ENCODE measurements around the gene SMC6. TPM values are rescaled to one million over a fixed set of nuclear protein-coding genes. Genes with fewer than 3 reads are reported as not detected.

SMC6 gene
- polyA plus RNA-seq, 1 donor: 26.7 TPM

DNA sequence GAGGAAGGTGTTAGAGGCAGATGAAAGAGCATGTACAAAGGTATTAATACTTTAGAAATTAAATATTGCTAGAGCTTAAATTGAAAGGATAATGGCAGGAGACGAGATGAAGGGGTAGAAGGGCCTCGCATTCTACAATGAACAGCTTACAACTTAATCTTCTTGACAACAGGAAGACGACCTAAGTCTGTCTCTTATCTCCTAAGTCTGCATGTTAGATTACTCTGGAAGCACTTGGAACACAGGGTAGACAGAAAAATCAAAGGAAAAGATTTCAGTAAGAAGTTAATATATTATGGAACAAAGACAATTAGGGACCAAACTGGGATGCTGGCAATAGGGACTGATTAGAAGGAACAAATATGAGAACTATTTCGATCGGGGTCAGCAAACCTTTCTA, 34.9 kb downstream of the SMC6 start:
- no peak overlapping the region for H3K27ac ChIP-seq (ENCODE audit: low read length)
- no peaks in the 10 kb centered on the region for H3K27me3 ChIP-seq (ENCODE audit: control insufficient read depth, insufficient read depth, low read length)
- no peak overlapping the region for H3K4me3 ChIP-seq (ENCODE audit: low read length)
- H3K4me1 ChIP-seq (ENCODE audit: control insufficient read depth, insufficient read depth, low read length): no peaks in the 10 kb centered on the region
- no peak for DNase-seq
- WGBS (ENCODE audit: insufficient coverage, low lambda C conversion rate): no CpG with 5 or more reads among the region's 5 CpGs
- no peaks in the 10 kb centered on the region for H3K9me3 ChIP-seq (ENCODE audit: control insufficient read depth, low read depth, low read length)
- H3K36me3 ChIP-seq (ENCODE audit: control insufficient read depth, insufficient read depth, low read length): peaks cover 46% of the 10 kb centered on the region

GRCh38 chr2:17717666-17718065, 35.9 kb downstream of the SMC6 start:
- Histone ChIP-seq H3K4me3 (ENCODE audit: low read length) (no peak overlapping the region), H3K27ac (ENCODE audit: low read length) (no peak overlapping the region), H3K4me1 (ENCODE audit: control insufficient read depth, insufficient read depth, low read length) (no peaks in the 10 kb centered on the region), H3K27me3 (ENCODE audit: control insufficient read depth, insufficient read depth, low read length) (no peaks in the 10 kb centered on the region), H3K9me3 (ENCODE audit: control insufficient read depth, low read depth, low read length) (no peaks in the 10 kb centered on the region), H3K36me3 (ENCODE audit: control insufficient read depth, insufficient read depth, low read length) (peaks cover 48% of the 10 kb centered on the region)
- DNase-seq: no peak
- WGBS (ENCODE audit: insufficient coverage, low lambda C conversion rate): 100% methylated on average over 2 of the region's 4 CpGs

DNA sequence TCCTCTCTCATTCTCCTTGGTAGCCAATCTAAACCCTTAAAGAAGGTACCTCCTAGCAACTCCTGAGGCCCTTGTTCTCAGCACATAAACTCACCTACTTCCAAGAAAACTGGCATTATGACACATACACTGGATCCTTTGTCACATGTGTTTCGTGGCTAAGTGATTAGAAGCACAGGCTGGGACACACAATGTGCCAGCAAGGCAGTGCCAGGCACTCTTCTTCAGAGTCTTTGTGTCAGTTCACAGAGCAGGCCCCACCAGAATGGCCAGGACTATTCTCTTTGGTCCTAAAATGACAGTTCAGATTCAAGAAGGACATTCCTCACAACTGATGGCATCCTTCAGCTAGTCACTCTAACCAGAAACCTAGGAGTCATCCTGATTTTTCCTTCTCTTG, 40.3 kb downstream of the SMC6 start:
- Histone ChIP-seq H3K4me1 (ENCODE audit: control insufficient read depth, insufficient read depth, low read length) (no peaks in the 10 kb centered on the region), H3K27ac (ENCODE audit: low read length) (no peak overlapping the region), H3K9me3 (ENCODE audit: control insufficient read depth, low read depth, low read length) (no peaks in the 10 kb centered on the region), H3K4me3 (ENCODE audit: low read length) (no peak overlapping the region), H3K27me3 (ENCODE audit: control insufficient read depth, insufficient read depth, low read length) (no peaks in the 10 kb centered on the region), H3K36me3 (ENCODE audit: control insufficient read depth, insufficient read depth, low read length) (peaks cover 47% of the 10 kb centered on the region)
- DNase-seq: no peak
- no CpG with 5 or more reads among the region's 1 CpG for whole genome bisulfite sequencing (ENCODE audit: insufficient coverage, low lambda C conversion rate)

GRCh38 chr2:17710547-17711248, 42.9 kb downstream of the SMC6 start:
- WGBS (ENCODE audit: insufficient coverage, low lambda C conversion rate): 88% methylated on average over 5 of the region's 9 CpGs

GRCh38 chr2:17709897-17710296, 43.7 kb downstream of the SMC6 start:
- DNase-seq: no peak
- Histone ChIP-seq H3K36me3 (ENCODE audit: control insufficient read depth, insufficient read depth, low read length) (peaks cover 46% of the 10 kb centered on the region), H3K9me3 (ENCODE audit: control insufficient read depth, low read depth, low read length) (no peaks in the 10 kb centered on the region), H3K27me3 (ENCODE audit: control insufficient read depth, insufficient read depth, low read length) (no peaks in the 10 kb centered on the region), H3K27ac (ENCODE audit: low read length) (no peak overlapping the region), H3K4me1 (ENCODE audit: control insufficient read depth, insufficient read depth, low read length) (no peaks in the 10 kb centered on the region), H3K4me3 (ENCODE audit: low read length) (no peak overlapping the region)
- no CpG with 5 or more reads among the region's 2 CpGs for WGBS (ENCODE audit: insufficient coverage, low lambda C conversion rate)

More at GRCh38 chr2:17710547-17711248, 42.9 kb downstream of the SMC6 start:
- H3K27me3 ChIP-seq (ENCODE audit: control insufficient read depth, insufficient read depth, low read length): no peaks in the 10 kb centered on the region
- H3K36me3 ChIP-seq (ENCODE audit: control insufficient read depth, insufficient read depth, low read length): peaks cover 42% of the 10 kb centered on the region
- no peak overlapping the region for H3K4me3 ChIP-seq (ENCODE audit: low read length)
- H3K27ac ChIP-seq (ENCODE audit: low read length): no peak overlapping the region
- DNase-seq: no peak
- H3K9me3 ChIP-seq (ENCODE audit: control insufficient read depth, low read depth, low read length): no peaks in the 10 kb centered on the region
- no peaks in the 10 kb centered on the region for H3K4me1 ChIP-seq (ENCODE audit: control insufficient read depth, insufficient read depth, low read length)

GRCh38 chr2:17708501-17708900, 45.1 kb downstream of the SMC6 start:
- DNase-seq: no peak
- no peak overlapping the region for H3K4me3 ChIP-seq (ENCODE audit: low read length)
- H3K9me3 ChIP-seq (ENCODE audit: control insufficient read depth, low read depth, low read length): no peaks in the 10 kb centered on the region
- no peaks in the 10 kb centered on the region for H3K27me3 ChIP-seq (ENCODE audit: control insufficient read depth, insufficient read depth, low read length)
- peaks cover 43% of the 10 kb centered on the region for H3K36me3 ChIP-seq (ENCODE audit: control insufficient read depth, insufficient read depth, low read length)
- WGBS (ENCODE audit: insufficient coverage, low lambda C conversion rate): 100% methylated on average over 1 of the region's 1 CpG
- no peak overlapping the region for H3K27ac ChIP-seq (ENCODE audit: low read length)
- H3K4me1 ChIP-seq (ENCODE audit: control insufficient read depth, insufficient read depth, low read length): no peaks in the 10 kb centered on the region

DNA sequence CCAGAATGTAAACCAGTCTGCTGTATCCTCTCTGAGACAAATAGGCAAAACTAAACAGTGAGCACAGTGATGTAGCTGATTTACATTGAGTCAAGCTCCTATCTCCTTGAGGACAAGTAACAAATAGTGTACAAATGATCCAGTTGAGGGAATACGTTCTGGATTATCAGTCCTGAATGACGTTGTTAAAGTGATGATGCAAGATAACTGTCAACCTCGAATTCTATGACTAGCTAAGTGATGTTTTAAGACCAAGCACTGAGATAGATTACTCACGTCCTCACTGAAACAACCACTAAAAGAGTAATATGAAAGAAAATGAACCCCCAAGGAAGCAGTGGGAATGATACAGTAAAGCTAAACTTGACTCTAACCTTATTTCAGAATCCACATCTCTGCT, 46.8 kb downstream of the SMC6 start:
- Histone ChIP-seq H3K36me3 (ENCODE audit: control insufficient read depth, insufficient read depth, low read length) (peaks cover 40% of the 10 kb centered on the region), H3K4me1 (ENCODE audit: control insufficient read depth, insufficient read depth, low read length) (no peaks in the 10 kb centered on the region), H3K4me3 (ENCODE audit: low read length) (no peak overlapping the region), H3K9me3 (ENCODE audit: control insufficient read depth, low read depth, low read length) (no peaks in the 10 kb centered on the region), H3K27me3 (ENCODE audit: control insufficient read depth, insufficient read depth, low read length) (no peaks in the 10 kb centered on the region), H3K27ac (ENCODE audit: low read length) (no peak overlapping the region)
- no peak for DNase-seq
- WGBS (ENCODE audit: insufficient coverage, low lambda C conversion rate): 100% methylated on average over 1 of the region's 4 CpGs

DNA sequence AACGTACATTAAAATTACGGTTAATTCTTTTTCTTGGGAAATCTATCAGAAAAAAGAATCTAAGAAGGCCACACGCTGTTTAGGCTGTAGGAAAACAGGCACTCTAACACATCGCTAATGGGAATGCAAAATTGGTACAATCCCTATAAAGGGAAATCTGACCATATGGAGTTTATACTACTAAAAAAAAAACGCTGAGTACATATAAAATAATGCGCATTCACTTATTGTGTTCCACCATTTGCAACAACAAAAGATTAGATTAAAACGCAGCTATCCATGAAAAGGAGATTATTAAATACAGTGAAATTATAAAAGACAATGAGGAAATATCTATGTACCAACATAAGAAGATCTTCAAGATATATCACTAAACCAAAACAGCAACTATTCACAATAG, 62.8 kb downstream of the SMC6 start:
- H3K36me3 ChIP-seq (ENCODE audit: control insufficient read depth, insufficient read depth, low read length): peaks cover 21% of the 10 kb centered on the region

GRCh38 chr2:17689010-17689409, 64.6 kb downstream of the SMC6 start:
- Histone ChIP-seq H3K4me1 (ENCODE audit: control insufficient read depth, insufficient read depth, low read length) (no peaks in the 10 kb centered on the region), H3K9me3 (ENCODE audit: control insufficient read depth, low read depth, low read length) (no peaks in the 10 kb centered on the region), H3K4me3 (ENCODE audit: low read length) (no peak overlapping the region), H3K36me3 (ENCODE audit: control insufficient read depth, insufficient read depth, low read length) (peaks cover 16% of the 10 kb centered on the region), H3K27ac (ENCODE audit: low read length) (no peak overlapping the region), H3K27me3 (ENCODE audit: control insufficient read depth, insufficient read depth, low read length) (no peaks in the 10 kb centered on the region)
- WGBS (ENCODE audit: insufficient coverage, low lambda C conversion rate): 100% methylated on average over 2 of the region's 6 CpGs
- no peak for DNase-seq

More for the DNA sequence above, 62.8 kb downstream of the SMC6 start:
- Histone ChIP-seq H3K9me3 (ENCODE audit: control insufficient read depth, low read depth, low read length) (no peaks in the 10 kb centered on the region), H3K4me1 (ENCODE audit: control insufficient read depth, insufficient read depth, low read length) (no peaks in the 10 kb centered on the region), H3K4me3 (ENCODE audit: low read length) (no peak overlapping the region), H3K27ac (ENCODE audit: low read length) (no peak overlapping the region), H3K27me3 (ENCODE audit: control insufficient read depth, insufficient read depth, low read length) (no peaks in the 10 kb centered on the region)
- DNase-seq: no peak
- 95% methylated on average over 7 of the region's 7 CpGs for WGBS (ENCODE audit: insufficient coverage, low lambda C conversion rate)

- 89% methylated on average over 1 of the region's 1 CpG for WGBS (ENCODE audit: insufficient coverage, low lambda C conversion rate)
- no peaks in the 10 kb centered on the region for H3K4me1 ChIP-seq (ENCODE audit: control insufficient read depth, insufficient read depth, low read length)
Observed at GRCh38 chr2:17688600-17688999, 65.0 kb downstream of the SMC6 start.

GRCh38 chr2:17683981-17684380, 69.6 kb downstream of the SMC6 start:
- Histone ChIP-seq H3K36me3 (ENCODE audit: control insufficient read depth, insufficient read depth, low read length) (peaks cover 25% of the 10 kb centered on the region), H3K4me3 (ENCODE audit: low read length) (no peak overlapping the region), H3K27ac (ENCODE audit: low read length) (no peak overlapping the region), H3K27me3 (ENCODE audit: control insufficient read depth, insufficient read depth, low read length) (no peaks in the 10 kb centered on the region), H3K9me3 (ENCODE audit: control insufficient read depth, low read depth, low read length) (no peaks in the 10 kb centered on the region), H3K4me1 (ENCODE audit: control insufficient read depth, insufficient read depth, low read length) (no peaks in the 10 kb centered on the region)
- DNase-seq: no peak
- WGBS (ENCODE audit: insufficient coverage, low lambda C conversion rate): 80% methylated on average over 1 of the region's 2 CpGs

More at GRCh38 chr2:17688600-17688999, 65.0 kb downstream of the SMC6 start:
- H3K36me3 ChIP-seq (ENCODE audit: control insufficient read depth, insufficient read depth, low read length): peaks cover 16% of the 10 kb centered on the region
- DNase-seq: no peak
- no peaks in the 10 kb centered on the region for H3K27me3 ChIP-seq (ENCODE audit: control insufficient read depth, insufficient read depth, low read length)
- H3K9me3 ChIP-seq (ENCODE audit: control insufficient read depth, low read depth, low read length): no peaks in the 10 kb centered on the region
- H3K4me3 ChIP-seq (ENCODE audit: low read length): no peak overlapping the region
- no peak overlapping the region for H3K27ac ChIP-seq (ENCODE audit: low read length)

All from large intestine (tissue), 3 donors.